ENCODE measurements around the gene CEMP1.
"Not testable (repeated sequence)": the region's sequence is repeated elsewhere in the genome, so short reads cannot be mapped to it uniquely, and the experiment has no call there.

CEMP1 gene

DNA sequence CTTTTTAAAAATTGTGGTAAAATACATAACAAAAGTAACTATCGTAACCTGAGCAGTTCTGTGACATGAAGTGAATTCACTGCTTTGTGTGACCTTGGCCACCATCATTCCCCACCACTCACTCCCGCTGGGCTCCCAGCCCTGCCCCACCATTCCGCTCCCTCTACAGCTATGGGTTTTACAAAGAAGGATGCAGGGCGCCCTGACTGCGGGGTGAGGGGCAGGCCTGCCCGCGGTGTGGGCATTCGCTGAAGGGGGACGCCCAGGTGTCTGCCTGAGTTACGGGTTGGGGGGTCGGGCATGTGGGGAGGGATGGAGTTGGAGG is at the start of gene CEMP1:
Gene CEMP1 (minus strand): TSS at position 38 of the 325 bp plus-strand sequence. CDS start 335 bp downstream, outside the sequence.
- DNase-seq, result no peak

GRCh38 chr16:2580818-2581217 is 49.6 kb upstream of the CEMP1 start:
- not testable (repeated sequence) for DNase-seq

DNA sequence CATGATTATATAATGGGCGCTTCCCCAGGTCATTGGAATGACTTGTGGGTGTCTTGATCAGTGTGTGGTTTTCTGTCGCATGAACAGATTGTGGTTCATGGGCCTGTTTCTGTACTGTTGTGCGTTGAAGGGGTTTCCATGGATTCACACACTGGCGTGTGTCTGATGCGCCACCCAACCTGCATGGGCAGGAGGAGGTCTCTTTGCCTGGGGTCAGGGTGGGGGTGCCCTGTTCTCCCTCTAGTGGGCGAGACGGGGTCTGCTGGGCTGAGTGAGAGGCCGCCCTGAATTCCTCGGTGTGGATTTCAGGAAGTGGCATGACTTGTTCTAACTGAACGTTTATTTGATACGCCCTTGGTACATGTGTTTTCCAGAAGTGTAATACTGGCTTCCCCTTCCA is 48.9 kb upstream of the CEMP1 start:
- DNase-seq, result not testable (repeated sequence)

DNA sequence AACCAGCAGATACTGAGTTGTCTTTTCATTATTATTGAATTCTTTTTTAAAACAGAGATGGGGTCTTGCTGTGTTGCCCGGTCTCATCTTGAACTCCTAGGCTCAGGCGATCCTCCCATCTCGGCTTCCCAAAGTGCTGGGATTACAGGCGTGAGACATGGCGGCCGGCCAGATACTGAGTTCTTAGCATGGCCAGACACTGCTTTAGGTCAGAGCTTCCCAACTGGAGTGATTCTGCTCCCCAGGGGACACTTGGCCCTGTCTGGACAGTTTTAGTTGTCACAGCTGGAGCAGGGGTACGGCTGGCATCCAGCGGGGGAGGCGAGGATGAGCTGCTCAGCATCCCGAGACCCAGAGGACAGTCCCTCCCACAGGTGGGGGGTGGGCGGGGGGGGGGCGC is 47.7 kb upstream of the CEMP1 start:
- not testable (repeated sequence) for DNase-seq

GRCh38 chr16:2577044-2577443 is 45.8 kb upstream of the CEMP1 start:
- not testable (repeated sequence) for DNase-seq

GRCh38 chr16:2575839-2576238 is 44.6 kb upstream of the CEMP1 start:
- DNase-seq, result not testable (repeated sequence)

GRCh38 chr16:2572704-2573103 is 41.5 kb upstream of the CEMP1 start:
- not testable (repeated sequence) for DNase-seq

GRCh38 chr16:2568573-2568972 is 37.4 kb upstream of the CEMP1 start:
- DNase-seq, result not testable (repeated sequence)

DNA sequence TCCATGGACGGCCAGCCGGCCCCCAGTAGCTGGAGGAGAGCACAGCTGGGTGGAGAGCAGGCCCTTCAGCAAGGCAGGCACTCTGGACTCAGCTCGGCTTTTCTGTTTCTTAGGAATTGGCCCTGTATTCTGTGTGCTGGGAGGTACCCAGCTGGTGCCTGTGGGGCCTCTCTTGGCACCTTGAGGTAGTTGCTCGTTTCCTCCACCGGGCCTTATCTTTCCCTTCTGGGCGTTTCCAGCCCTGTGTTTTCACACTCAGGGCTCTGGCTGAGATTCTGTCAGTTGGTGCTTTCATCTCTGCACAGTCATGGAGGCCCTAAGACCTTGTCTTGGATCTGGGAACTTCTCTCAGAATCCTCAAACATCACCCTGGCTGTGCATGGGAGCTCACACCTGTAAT is 36.3 kb upstream of the CEMP1 start:
- DNase-seq, result not testable (repeated sequence)

GRCh38 chr16:2560798-2561133 is 29.6 kb upstream of the CEMP1 start:
- not testable (repeated sequence) for DNase-seq

- not testable (repeated sequence) for DNase-seq
These were observed 29.1 kb upstream of the CEMP1 start for GRCh38 chr16:2560131-2560797.

GRCh38 chr16:2557150-2557549 is 25.9 kb upstream of the CEMP1 start:
- DNase-seq, result not testable (repeated sequence)

DNA sequence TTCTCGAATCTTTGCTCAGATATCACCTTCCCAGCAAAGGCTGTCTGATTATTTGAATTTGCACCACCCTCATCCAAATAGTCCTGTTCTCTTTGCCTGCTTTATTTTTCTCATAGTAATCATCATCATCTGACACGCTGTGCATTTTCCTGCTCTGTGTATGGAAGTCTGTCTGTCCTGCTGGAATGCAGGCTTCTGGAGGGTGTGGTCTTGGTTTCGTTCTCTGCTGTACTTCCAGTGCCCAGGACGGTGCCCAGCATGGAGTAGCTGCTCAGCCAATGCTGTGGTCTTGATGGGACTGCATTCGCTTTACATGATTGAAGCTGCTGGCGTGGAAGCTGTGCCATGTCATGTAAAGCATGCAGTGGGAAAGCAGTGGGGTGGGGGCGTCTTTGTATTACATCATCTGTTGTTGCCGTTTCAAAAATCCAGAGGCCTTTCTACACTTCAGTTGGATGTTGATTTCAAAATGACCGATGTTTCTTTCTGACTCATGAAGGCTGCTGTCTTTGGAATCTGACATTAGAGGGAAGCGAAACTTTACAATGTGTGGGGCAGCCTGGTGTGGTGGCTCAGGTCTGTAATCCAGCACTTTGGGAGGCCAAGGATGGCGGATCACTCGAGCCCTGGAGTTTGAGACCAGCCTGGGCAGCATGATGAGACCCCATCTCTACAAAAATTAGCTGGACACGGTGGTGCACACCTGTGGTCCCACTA is 23.7 kb upstream of the CEMP1 start:
- DNase-seq, result not testable (repeated sequence)

- DNase-seq, result not testable (repeated sequence)
These were observed 20.2 kb upstream of the CEMP1 start for GRCh38 chr16:2551420-2551889.

DNA sequence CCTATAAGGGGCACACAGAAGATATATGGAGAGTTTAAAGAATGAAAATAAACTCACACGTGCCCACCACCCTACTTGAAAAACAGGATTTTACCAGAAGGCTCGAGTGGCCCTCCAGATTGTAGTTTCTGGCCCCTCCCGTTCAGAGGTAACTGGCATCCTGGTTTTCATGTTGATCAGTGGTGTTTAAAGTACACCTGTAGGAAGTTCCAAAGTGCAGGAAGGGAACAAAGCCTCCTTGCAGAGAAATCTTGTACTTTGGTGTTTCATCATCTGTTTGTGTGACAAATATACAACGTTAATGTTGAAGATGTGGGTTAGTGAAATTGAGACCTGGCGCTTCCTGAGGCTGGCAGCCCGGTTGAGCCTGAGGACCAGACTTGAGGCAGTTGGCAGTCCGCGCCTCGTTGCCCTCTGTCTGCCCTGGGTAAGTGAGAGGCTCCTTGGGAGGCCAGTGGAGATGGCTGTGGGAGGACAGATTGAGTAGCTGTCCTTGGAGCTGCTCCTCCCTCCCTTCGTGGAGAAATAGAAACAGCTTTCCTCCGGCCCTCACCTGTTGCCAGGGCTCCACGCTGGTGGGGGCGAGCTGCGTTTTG is 19.2 kb upstream of the CEMP1 start:
- DNase-seq, result not testable (repeated sequence)

GRCh38 chr16:2543771-2544170 is 12.6 kb upstream of the CEMP1 start:
- not testable (repeated sequence) for DNase-seq

DNA sequence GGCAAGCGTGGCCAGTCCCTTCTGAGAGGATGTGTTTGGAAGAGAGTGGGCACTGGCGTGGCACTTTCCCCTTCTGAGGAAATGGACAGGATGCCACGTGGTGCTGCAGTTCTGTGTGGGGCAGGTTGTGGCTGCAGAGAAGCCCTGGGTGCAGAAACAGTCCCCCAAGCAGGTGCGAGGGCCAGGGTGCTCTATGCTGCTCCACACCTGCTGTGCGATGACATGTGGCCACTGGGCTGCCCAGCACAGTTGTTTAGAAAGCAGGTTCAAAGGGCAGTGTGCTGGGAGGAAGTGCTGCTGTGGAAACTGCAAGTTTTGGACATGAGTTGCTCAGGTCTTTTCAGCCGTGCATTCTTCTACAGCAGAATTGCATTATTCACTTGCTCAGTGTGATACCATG is 10.2 kb upstream of the CEMP1 start:
- not testable (repeated sequence) for DNase-seq

DNA sequence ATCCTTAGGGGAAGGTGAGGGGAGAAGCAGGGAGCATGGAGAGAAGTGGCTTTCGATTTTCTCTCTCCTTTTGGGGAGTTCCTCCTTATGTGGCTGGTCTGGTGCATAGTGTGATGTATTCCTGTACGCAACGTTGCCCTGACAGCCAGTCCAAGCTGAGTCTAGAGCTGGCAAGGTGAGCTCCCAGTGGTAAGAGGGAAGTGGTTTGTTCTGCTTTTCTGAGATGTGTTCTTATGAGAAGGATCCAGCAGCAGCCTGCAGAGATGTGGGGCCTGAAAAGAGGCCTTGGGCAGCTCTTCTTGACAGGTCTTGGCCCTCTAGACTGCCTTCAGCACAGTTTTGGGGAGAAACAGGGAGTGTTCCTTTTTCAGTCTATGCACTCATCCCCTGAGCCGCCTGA is 9.7 kb upstream of the CEMP1 start:
- not testable (repeated sequence) for DNase-seq

DNA sequence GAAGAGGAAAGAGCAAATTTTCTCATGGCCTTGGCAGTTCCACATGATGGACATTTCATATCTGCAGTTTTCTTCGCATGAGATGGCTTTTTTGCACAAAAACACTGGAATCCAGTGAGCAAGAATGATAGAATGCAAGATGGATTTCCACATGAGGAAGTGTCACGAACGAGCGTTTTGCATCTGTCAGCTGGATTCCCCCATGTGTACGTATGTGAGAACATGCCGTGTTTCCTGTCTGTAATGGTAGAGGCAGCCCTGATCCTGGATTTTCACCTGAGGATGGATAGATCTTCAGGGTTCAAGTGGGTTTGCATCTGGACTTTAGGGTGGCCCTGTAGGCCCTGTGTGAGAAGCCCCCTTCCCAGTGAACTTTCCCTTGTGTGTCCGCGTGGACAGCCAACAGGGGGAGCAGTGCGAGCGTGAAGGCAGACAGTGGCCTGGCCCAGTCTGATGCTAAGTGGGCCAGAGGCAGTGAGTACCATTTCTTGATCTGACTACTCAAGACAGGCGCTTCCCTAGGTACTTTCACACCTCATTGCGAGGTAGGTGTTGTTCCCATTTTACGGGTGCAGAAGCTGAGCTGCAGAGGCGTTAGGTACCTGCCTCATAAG is 8.7 kb upstream of the CEMP1 start:
- DNase-seq, result not testable (repeated sequence)

- DNase-seq, result not testable (repeated sequence)
These were observed 8.1 kb upstream of the CEMP1 start for GRCh38 chr16:2539192-2539844.

DNA sequence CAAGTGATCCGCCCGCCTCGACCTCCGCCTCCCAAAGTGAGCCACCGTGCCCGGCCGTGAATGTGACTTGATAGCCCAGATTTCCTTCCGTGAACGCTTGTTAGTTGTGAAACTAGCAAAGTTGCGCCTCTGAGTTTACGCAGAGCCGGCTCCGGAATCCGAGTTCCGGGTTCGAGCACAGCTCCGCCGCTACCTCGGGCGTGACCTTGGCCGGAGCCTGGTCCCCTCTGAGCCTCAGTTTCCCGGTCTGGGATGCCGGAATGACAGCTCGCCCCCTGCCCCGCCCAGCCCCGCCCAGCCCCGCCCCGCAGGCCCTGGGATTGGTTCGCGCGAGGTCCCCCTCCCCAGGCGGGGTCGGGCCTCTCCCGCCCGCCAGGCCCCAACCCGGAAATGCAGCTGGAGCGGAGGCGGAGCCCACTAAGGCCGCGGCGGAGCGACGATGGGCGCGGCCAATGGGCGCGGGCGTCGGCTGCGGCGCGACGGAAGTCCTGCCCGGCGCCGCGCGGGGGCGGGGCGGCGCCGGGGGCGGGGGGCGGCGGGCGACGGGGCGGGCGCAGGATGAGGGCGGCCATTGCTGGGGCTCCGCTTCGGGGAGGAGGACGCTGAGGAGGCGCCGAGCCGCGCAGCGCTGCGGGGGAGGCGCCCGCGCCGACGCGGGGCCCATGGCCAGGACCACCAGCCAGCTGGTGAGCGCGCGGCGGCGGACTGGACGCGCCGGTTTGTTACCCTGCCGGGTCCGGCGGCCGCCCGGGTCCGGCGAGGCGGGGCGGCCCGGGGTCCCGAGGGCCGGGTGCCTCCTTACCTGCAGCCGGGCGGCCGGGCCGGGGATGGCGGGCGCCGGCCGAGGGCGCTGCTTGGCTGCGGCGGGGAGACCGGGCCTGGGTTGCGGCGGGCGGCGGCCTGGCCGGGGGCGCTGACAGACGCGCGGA is 6.5 kb upstream of the CEMP1 start, which contains the start of gene PDPK1:
Gene PDPK1 (plus strand): TSS at position 571 of the 929 bp plus-strand sequence. CDS start 92 bp downstream, at position 663.
- DNase-seq, result peak; percentile 93 to 98

DNA sequence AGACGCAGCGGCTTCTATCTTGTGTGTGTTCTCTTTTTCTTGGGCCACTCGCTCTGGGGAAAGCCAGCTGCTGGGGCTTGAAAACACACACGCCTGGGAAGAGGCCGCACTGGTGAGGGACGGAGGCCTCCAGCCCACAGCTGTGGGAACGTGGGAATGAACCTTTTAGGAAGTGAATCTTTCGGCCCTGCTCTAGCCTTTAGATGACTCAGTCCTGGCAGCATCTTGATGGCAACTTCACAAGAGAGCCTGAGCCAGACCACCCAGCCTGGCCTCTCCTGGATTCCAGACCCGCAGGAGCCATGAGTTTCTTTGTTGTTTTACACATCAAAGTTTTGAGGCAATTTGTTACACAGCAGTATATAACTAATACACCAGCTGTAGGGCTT is 4.4 kb upstream of the CEMP1 start:
- DNase-seq, result no peak

Measured in NCI-H187 (cell line).